Measurements from ENCODE around the gene ZBED3. TPM values are rescaled to one million over a fixed set of nuclear protein-coding genes. Genes with fewer than 3 reads are reported as not detected.

ZBED3 gene
- total and polyA plus RNA-seq, 2 of the 4 experiments (the other 2 are of a cell fraction): 0.18 to 2.5 TPM

GRCh38 chr5:77028631-77029375 is 58.3 kb downstream of the ZBED3 start:
- no peak overlapping the region for H3K18ac ChIP-seq (ENCODE audit: low read depth, low read length)
- no peak overlapping the region for H4K91ac ChIP-seq (ENCODE audit: insufficient read depth, low read depth, low read length)
- no peak overlapping the region for H3K23ac ChIP-seq (ENCODE audit: low read depth, low read length)
- H3K4ac ChIP-seq (ENCODE audit: low read depth, low read length): no peak overlapping the region
- 0 out of 2 replicates have a peak, but pooled peaks cover 2% of the 10 kb centered on the region for H3K9me1 ChIP-seq (ENCODE audit: insufficient read depth, low read length)
- H3K27ac ChIP-seq (ENCODE audit: insufficient read depth, low read length): no peak overlapping the region
- no peak overlapping the region for H2AK9ac ChIP-seq (replicated peaks; ENCODE audit: low read depth, low read length, poor library complexity)
- in situ Hi-C loops (cut with MboI; ENCODE audit: low sequenced_read_pairs): no loop called here
- ATAC-seq (ENCODE audit: low read depth): no peak
- H2BK5ac ChIP-seq (ENCODE audit: low read depth, low read length, poor library complexity, severe bottlenecking): no peak overlapping the region
- dilution Hi-C loops (cut with HindIII; ENCODE audit: low sequenced_read_pairs, unreplicated experiment): no loop called here
- no peaks in the 10 kb centered on the region; the same call in 1 of the 2 replicates for H3K9me3 ChIP-seq (ENCODE audit: control insufficient read depth, insufficient read depth, low read length)
- intact Hi-C loops (cut with micrococcal nuclease): no loop called here
- ChIA-PET POLR2A (ENCODE audit: unreplicated experiment) (no interaction called here), CTCF (no interaction called here)
- H2BK15ac ChIP-seq (ENCODE audit: low read depth, low read length): no peak overlapping the region
- H3K27me3 ChIP-seq (ENCODE audit: control insufficient read depth, insufficient read depth, low read length): peaks cover 6% of the 10 kb centered on the region
- no peak overlapping the region for H3K56ac ChIP-seq (ENCODE audit: extremely low read depth, insufficient read depth, low read length)
- no peak overlapping the region for H2AFZ ChIP-seq (replicated peaks; ENCODE audit: low read length, poor library complexity)
- no peak for DNase-seq
- BruUV-seq (replicated peaks): no TSS peak
- peak overlapping the region in 1 of 2 experiments; percentile 64; a peak in 1 of 4 replicates for H4K8ac ChIP-seq (ENCODE audit: low read depth in 2 of 2, low read length in 2 of 2)
- H2BK120ac ChIP-seq (ENCODE audit: low read depth, low read length): no peak overlapping the region
- no peak overlapping the region for H3K4me2 ChIP-seq (ENCODE audit: low read depth, low read length)
- no peak overlapping the region for H3K4me3 ChIP-seq (ENCODE audit: insufficient read depth, low read depth, low read length)
- no peak overlapping the region for H2BK20ac ChIP-seq (ENCODE audit: low read depth, low read length)
- peaks cover 8 to 27% of the 10 kb centered on the region in 2 experiments for H3K79me1 ChIP-seq (ENCODE audit: low read depth in 1 of 2, low read length in 2 of 2)
- H3K14ac ChIP-seq (replicated peaks; ENCODE audit: low read depth, low read length): no peak overlapping the region
- WGBS, 2 experiments (ENCODE audit: extremely low coverage in 2 of 2, insufficient read length in 1 of 2): no CpG with 5 or more reads among the region's 4 CpGs
- no peak overlapping the region; the same call in 1 of the 2 replicates for H2AK5ac ChIP-seq (ENCODE audit: low read depth, low read length)
- peaks cover 2% of the 10 kb centered on the region for H3K4me1 ChIP-seq (ENCODE audit: control insufficient read depth, insufficient read depth, low read length)
- H4K5ac ChIP-seq (ENCODE audit: low read depth, low read length): peak overlapping the region; percentile 56; the same call in 1 of the 2 replicates
- H3K36me3 ChIP-seq (ENCODE audit: control insufficient read depth, insufficient read depth, low read length): no peaks in the 10 kb centered on the region
- H4K20me1 ChIP-seq (ENCODE audit: insufficient read depth, low read length): no peaks in the 10 kb centered on the region
- TF ChIP-seq CTCF (conservative IDR thresholded peaks at IDR 0.05; ENCODE audit: low read depth, low read length) (no peak), RFX5 (IDR thresholded peaks at IDR 0.05; ENCODE audit: low read depth, low read length) (no peak), RAD21 (IDR thresholded peaks at IDR 0.05; ENCODE audit: low read length) (no peak), MAZ (IDR thresholded peaks at IDR 0.05; ENCODE audit: borderline replicate concordance, low read depth, low read length) (no peak), SMC3 (IDR thresholded peaks at IDR 0.05; ENCODE audit: low read depth, low read length) (no peak), POLR2A (IDR thresholded peaks at IDR 0.05; ENCODE audit: low read depth, low read length) (no peak), FOS (IDR thresholded peaks at IDR 0.05; ENCODE audit: low read depth, low read length) (no peak), MAFK (IDR thresholded peaks at IDR 0.05; ENCODE audit: low read depth, low read length) (no peak), MXI1 (IDR thresholded peaks at IDR 0.05; ENCODE audit: borderline replicate concordance, low read depth, low read length) (no peak), BHLHE40 (IDR thresholded peaks at IDR 0.05; ENCODE audit: low read depth, low read length) (no peak)
- no peak overlapping the region for H3K9ac ChIP-seq (ENCODE audit: low read depth, low read length)
